OCI-LY3 (cell line): ENCODE results near the gene NPHP4.

Experiments used
- CTCF ChIP-seq: fragments of 200-600, 300-600 bp; sonication (generic); IDR thresholded peaks from 2 replicates; pipeline ENCODE4 v1.5.1; 2014; ENCODE audit warnings: antibody characterized with exemption, low read length, low read depth
- EZH2phosphoT487 ChIP-seq: fragments of 200-600 bp; shearing (Covaris generic); IDR thresholded peaks from 2 replicates; pipeline ENCODE4 v1.6.1; 2018; ENCODE audit warnings: antibody characterized with exemption, mixed run types, low read depth

- no peak for TF ChIP-seq CTCF
- TF ChIP-seq EZH2phosphoT487 = no peak
These were observed 169.5 kb downstream of the NPHP4 start for GRCh38 chr1:5822726-5823125.
